DOHH2 (cell line): ENCODE measurements around the gene CTIF.

ENCODE experiments used
- EZH2phosphoT487 ChIP-seq: fragments of 200-600 bp; sonication (generic); IDR thresholded peaks from 2 replicates; pipeline ENCODE4 v1.6.1; 2017; ENCODE audit warnings: borderline replicate concordance, mild to moderate bottlenecking, antibody characterized with exemption, low read length, moderate library complexity, mixed read lengths
- TF ChIP-seq, protein P1 (sequence below): fragments of 200-600 bp; sonication (generic); IDR thresholded peaks from one replicate; pipeline ENCODE4 v1.5.1; 2014; ENCODE audit warnings: antibody characterized with exemption, mild to moderate bottlenecking, low read depth, low read length; ENCODE audit not compliant: poor library complexity, severe bottlenecking

DNA sequence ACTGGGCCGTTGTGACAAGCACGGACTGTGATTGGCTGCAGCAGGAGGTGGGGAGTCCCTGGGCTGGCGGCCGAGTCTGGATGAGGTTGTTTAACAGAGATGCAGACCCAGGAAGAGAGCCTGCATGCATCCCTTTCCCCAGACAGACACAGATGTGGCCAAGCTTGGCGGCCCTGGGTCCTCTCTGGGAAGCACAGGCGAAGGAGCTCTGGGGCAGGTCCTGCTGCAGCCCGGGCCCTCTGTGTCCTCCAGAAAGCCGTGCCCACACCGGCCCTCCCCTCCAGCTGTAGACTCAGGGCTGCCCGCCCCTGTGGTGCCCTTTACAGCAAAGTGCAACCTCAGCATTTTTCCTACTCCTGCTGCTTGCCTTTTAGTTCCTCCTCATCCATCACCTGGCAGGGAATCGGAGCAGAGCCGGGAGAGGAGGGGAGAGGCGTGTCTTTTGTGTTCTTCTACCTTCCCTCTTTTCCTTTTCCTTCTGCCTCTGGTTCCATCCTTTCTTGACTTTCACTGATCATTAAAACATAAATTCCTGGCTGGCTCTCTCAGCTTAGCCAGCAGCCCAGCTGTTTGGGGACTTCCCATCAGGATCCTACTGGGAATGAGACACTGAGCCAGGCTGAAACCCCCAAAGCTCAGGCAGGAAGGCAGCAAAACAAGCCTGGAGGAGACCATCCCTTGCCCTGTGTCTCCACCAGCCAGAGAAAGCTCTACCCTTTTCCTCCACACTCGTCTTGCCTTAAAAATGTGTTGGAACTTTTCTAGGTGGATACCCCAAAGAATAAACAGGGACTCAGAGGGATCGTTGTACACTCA lies 75.0 kb downstream of the CTIF start:
- TF ChIP-seq, protein P1, sequence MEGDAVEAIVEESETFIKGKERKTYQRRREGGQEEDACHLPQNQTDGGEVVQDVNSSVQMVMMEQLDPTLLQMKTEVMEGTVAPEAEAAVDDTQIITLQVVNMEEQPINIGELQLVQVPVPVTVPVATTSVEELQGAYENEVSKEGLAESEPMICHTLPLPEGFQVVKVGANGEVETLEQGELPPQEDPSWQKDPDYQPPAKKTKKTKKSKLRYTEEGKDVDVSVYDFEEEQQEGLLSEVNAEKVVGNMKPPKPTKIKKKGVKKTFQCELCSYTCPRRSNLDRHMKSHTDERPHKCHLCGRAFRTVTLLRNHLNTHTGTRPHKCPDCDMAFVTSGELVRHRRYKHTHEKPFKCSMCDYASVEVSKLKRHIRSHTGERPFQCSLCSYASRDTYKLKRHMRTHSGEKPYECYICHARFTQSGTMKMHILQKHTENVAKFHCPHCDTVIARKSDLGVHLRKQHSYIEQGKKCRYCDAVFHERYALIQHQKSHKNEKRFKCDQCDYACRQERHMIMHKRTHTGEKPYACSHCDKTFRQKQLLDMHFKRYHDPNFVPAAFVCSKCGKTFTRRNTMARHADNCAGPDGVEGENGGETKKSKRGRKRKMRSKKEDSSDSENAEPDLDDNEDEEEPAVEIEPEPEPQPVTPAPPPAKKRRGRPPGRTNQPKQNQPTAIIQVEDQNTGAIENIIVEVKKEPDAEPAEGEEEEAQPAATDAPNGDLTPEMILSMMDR, result no peak
- no peak for TF ChIP-seq EZH2phosphoT487
